Panc1 (cell line): ENCODE results near the gene MT1B. TPM values are rescaled to one million over a fixed set of nuclear protein-coding genes. Genes with fewer than 3 reads are reported as not detected.

ENCODE experiments used
- ATAC-seq: fragments of 200-7000 bp; cut with Tn5 transposase; 2 replicates; pipeline ENCODE4 v1.9.1; 2020; ENCODE audit warnings: mild to moderate bottlenecking, moderate library complexity
- BruUV-seq: library from RNA; stranded (reverse); fragments of 400-500 nt; replicated peaks from 2 replicates; lab custom pipeline; 2021; lab: Mats Ljungman, UMichigan
- CTCF ChIA-PET: fragments of 300-600 bp; sonication (Branson Sonifier 250); formaldehyde crosslinking; loops from one replicate; lab custom pipeline; 2022; ENCODE audit warnings: antibody characterized with exemption; lab: Charles Lee
- POLR2A ChIA-PET: fragments of 300-600 bp; sonication (Branson Sonifier 250); formaldehyde crosslinking; loops from one replicate; lab custom pipeline; 2022; ENCODE audit warnings: antibody characterized with exemption; lab: Charles Lee
- DNase-seq: peaks from one replicate; pipeline ENCODE4 v3.0.0-alpha.2; 2010; ENCODE audit warnings: low read depth, low spot score
- H3K27ac ChIP-seq: 2 replicates; pipeline ENCODE4 v1.5.1; 2011; ENCODE audit warnings: mild to moderate bottlenecking, low read length, inconsistent platforms
- H3K27me3 ChIP-seq: fragments of 200-500 bp; sonication (Bioruptor generic); 2 replicates; pipeline ENCODE4 v1.6.0; 2014; ENCODE audit warnings: low read length, inconsistent platforms; ENCODE audit not compliant: control insufficient read depth, insufficient read depth
- H3K36me3 ChIP-seq: fragments of 200-500 bp; sonication (Bioruptor generic); 2 replicates; pipeline ENCODE4 v1.5.1; 2014; ENCODE audit warnings: inconsistent platforms, mild to moderate bottlenecking, low read length, moderate library complexity; ENCODE audit not compliant: control insufficient read depth, insufficient read depth
- H3K4me1 ChIP-seq: 2 replicates; pipeline ENCODE4 v1.5.1; 2011; ENCODE audit warnings: inconsistent platforms, mild to moderate bottlenecking, low read length, moderate library complexity; ENCODE audit not compliant: control insufficient read depth, insufficient read depth
- H3K4me3 ChIP-seq, 2 experiments: 2 replicates each; pipeline ENCODE4 v1.5.1; 2011 to 2012; ENCODE audit warnings: low read depth in 2 of 2, low read length in 2 of 2, mild to moderate bottlenecking in 2 of 2, inconsistent platforms in 1 of 2, moderate library complexity in 1 of 2
- H3K9me3 ChIP-seq: fragments of 200-500 bp; sonication (Bioruptor generic); 2 replicates; pipeline ENCODE4 v1.5.1; 2014; ENCODE audit warnings: low read depth, mild to moderate bottlenecking, inconsistent platforms, low read length, moderate library complexity; ENCODE audit not compliant: control insufficient read depth, insufficient read depth
- CTCF ChIP-seq: fragments of 450-650 bp; IDR thresholded peaks from 2 replicates; pipeline ENCODE4 v1.5.1; 2017; ENCODE audit warnings: mild to moderate bottlenecking
- POLR2AphosphoS5 ChIP-seq: IDR thresholded peaks from 2 replicates; pipeline ENCODE4 v1.6.1; 2012; ENCODE audit warnings: mild to moderate bottlenecking, low read depth, low read length, moderate library complexity
- REST ChIP-seq, 2 experiments: IDR thresholded peaks; 2 replicates each; pipeline ENCODE4 v1.6.1; 2011 to 2012; ENCODE audit warnings: low read depth in 2 of 2, control low read depth in 1 of 2, low read length in 1 of 2, mild to moderate bottlenecking in 1 of 2, moderate library complexity in 1 of 2; ENCODE audit not compliant: insufficient read depth in 1 of 2
- SIN3A ChIP-seq: IDR thresholded peaks from 2 replicates; pipeline ENCODE4 v1.6.1; 2012; ENCODE audit warnings: low read depth, mild to moderate bottlenecking, low read length, moderate library complexity, borderline replicate concordance; ENCODE audit not compliant: insufficient read depth
- TCF7L2 ChIP-seq: IDR thresholded peaks from 2 replicates; pipeline ENCODE4 v1.6.1; 2011; ENCODE audit warnings: mild to moderate bottlenecking, low read depth, low read length, inconsistent platforms
- in situ Hi-C: cut with HindIII; loops from 2 replicates; pipeline ENCODE4 v1.10.0; 2016; ENCODE audit warnings: low sequenced_read_pairs, low pct_unique_long_range_greater_than_20kb
- intact Hi-C: fragments of 100-400 bp; cut with micrococcal nuclease; formaldehyde crosslinking; loops from one replicate; pipeline ENCODE4 v1.10.0; 2022; ENCODE audit not compliant: unreplicated experiment
- total RNA-seq: library from RNA; stranded (reverse); gene quantifications from one replicate; pipeline ENCODE4 v1.2.1, GENCODE V29; 2021; ENCODE audit not compliant: unreplicated experiment

MT1B gene
- total RNA-seq, 1 experiment from 2014 or later: not detected

GRCh38 chr16:56615353-56615752 is 36.3 kb upstream of the MT1B start:
- Histone ChIP-seq H3K4me1 (peaks cover 57% of the 10 kb centered on the region), H3K27ac (peak overlapping the region; percentile 94), H3K9me3 (no peaks in the 10 kb centered on the region), H3K36me3 (no peaks in the 10 kb centered on the region), H3K27me3 (no peaks in the 10 kb centered on the region), H3K4me3 (no peak overlapping the region)
- ATAC-seq: no peak
- in situ Hi-C loops (no loop called here), intact Hi-C loops (no loop called here)
- CTCF ChIA-PET: interaction anchor here (0.6 to 0.7 kb wide), 2 partner anchors 21 to 86 kb away, joined by 3 to 4 read pairs; no protein-coding TSS in a partner anchor
- DNase-seq: no peak
- no peak for TF ChIP-seq POLR2AphosphoS5
- TF ChIP-seq SIN3A: no peak
- no peak for TF ChIP-seq TCF7L2
- TF ChIP-seq REST (IDR thresholded peaks at IDR 0.05; ENCODE audit: insufficient read depth in 1 of 2, low read depth in 2 of 2, low read length in 1 of 2): no peak
- no peak for TF ChIP-seq CTCF
- POLR2A ChIA-PET: no interaction called here
- BruUV-seq: no TSS peak

GRCh38 chr16:56616608-56617211 is 35.0 kb upstream of the MT1B start:
- peak overlapping the region; percentile 93 for H3K27ac ChIP-seq
- BruUV-seq: no TSS peak
- H3K4me3 ChIP-seq: peak overlapping the region; percentile 51 to 76
- intact Hi-C loops: no loop called here
- ChIA-PET POLR2A (no interaction called here), CTCF (interaction anchor here (0.7 kb wide), 1 partner anchor 102 kb away, joined by 8 read pairs; no protein-coding TSS in a partner anchor)
- no peaks in the 10 kb centered on the region for H3K9me3 ChIP-seq
- ATAC-seq: no peak
- no peaks in the 10 kb centered on the region for H3K36me3 ChIP-seq
- no peak for TF ChIP-seq TCF7L2
- no peak for DNase-seq
- H3K27me3 ChIP-seq: no peaks in the 10 kb centered on the region
- peaks cover 48% of the 10 kb centered on the region for H3K4me1 ChIP-seq
- in situ Hi-C loops: no loop called here
